Glutamatergic neuron (in vitro differentiated cells): ENCODE results near the gene GABRG3. TPM values are rescaled to one million over a fixed set of nuclear protein-coding genes. Genes with fewer than 3 reads are reported as not detected.

Experiments used
- DNase-seq: peaks from one replicate; pipeline ENCODE4 v3.0.0; 2022
- H3K27ac Mint-ChIP-seq: one replicate; pipeline ENCODE4 v1.8.0; 2020; ENCODE audit warnings: mild to moderate bottlenecking, mixed read lengths, inconsistent platforms; ENCODE audit not compliant: unreplicated experiment
- H3K27me3 Mint-ChIP-seq: one replicate; pipeline ENCODE4 v1.8.0; 2020; ENCODE audit warnings: mild to moderate bottlenecking, moderate library complexity, mixed read lengths, inconsistent platforms; ENCODE audit not compliant: unreplicated experiment
- H3K36me3 Mint-ChIP-seq: one replicate; pipeline ENCODE4 v1.8.0; 2020; ENCODE audit warnings: mild to moderate bottlenecking, mixed read lengths, inconsistent platforms; ENCODE audit not compliant: unreplicated experiment
- H3K4me1 Mint-ChIP-seq: one replicate; pipeline ENCODE4 v1.8.0; 2020; ENCODE audit warnings: mild to moderate bottlenecking, low read depth, mixed read lengths, inconsistent platforms; ENCODE audit not compliant: unreplicated experiment
- H3K4me3 Mint-ChIP-seq: one replicate; pipeline ENCODE4 v1.8.0; 2020; ENCODE audit warnings: mild to moderate bottlenecking, mixed read lengths, inconsistent platforms; ENCODE audit not compliant: unreplicated experiment
- H3K9me3 Mint-ChIP-seq: one replicate; pipeline ENCODE4 v1.8.0; 2020; ENCODE audit warnings: mild to moderate bottlenecking, moderate library complexity, mixed read lengths, inconsistent platforms; ENCODE audit not compliant: unreplicated experiment
- total RNA-seq: library from RNA; stranded (reverse); fragmentation: NEBNext Ultra II Directional; extraction: Animal tissue kit (Norgen Biotek cat#: 25700); gene quantifications from one replicate; pipeline ENCODE4 v1.2.1, GENCODE V29; 2021; ENCODE audit not compliant: unreplicated experiment
- TF ChIP-seq, protein P1 (sequence below): fragments of 200-600 bp; sonication (generic); IDR thresholded peaks from one replicate; pipeline ENCODE4 v1.5.0; 2021; ENCODE audit not compliant: partially characterized antibody, unreplicated experiment

Gene GABRG3
- total RNA-seq, 1 donor from 2014 or later = 1.3 TPM

DNA sequence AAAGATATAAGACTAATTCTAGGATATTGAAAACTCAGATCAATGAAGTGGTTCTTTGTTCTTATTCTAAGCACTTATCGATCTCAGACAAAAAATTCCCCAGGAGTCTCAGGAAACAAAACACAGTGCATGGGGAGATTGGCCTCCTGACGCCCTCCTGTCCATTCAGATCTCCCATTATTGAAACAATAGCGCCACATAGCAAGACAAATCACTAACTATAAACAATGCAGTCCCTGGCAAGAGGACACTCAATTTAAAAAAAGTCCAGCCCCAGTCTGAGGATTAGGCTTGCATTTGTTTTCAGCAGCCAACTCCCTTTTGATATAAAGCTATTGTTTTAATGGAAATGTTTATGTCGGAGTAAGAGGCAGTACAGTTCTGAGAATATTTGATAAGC lies 528.2 kb downstream of the GABRG3 start:
- no peaks in the 10 kb centered on the region for H3K27me3 Mint-ChIP-seq
- peaks cover 3% of the 10 kb centered on the region for H3K4me1 Mint-ChIP-seq
- H3K9me3 Mint-ChIP-seq = peaks cover 6% of the 10 kb centered on the region
- peaks cover 9% of the 10 kb centered on the region for H3K36me3 Mint-ChIP-seq
- no peak overlapping the region for H3K4me3 Mint-ChIP-seq
- DNase-seq = no peak
- H3K27ac Mint-ChIP-seq = no peak overlapping the region
- TF ChIP-seq, protein P1, sequence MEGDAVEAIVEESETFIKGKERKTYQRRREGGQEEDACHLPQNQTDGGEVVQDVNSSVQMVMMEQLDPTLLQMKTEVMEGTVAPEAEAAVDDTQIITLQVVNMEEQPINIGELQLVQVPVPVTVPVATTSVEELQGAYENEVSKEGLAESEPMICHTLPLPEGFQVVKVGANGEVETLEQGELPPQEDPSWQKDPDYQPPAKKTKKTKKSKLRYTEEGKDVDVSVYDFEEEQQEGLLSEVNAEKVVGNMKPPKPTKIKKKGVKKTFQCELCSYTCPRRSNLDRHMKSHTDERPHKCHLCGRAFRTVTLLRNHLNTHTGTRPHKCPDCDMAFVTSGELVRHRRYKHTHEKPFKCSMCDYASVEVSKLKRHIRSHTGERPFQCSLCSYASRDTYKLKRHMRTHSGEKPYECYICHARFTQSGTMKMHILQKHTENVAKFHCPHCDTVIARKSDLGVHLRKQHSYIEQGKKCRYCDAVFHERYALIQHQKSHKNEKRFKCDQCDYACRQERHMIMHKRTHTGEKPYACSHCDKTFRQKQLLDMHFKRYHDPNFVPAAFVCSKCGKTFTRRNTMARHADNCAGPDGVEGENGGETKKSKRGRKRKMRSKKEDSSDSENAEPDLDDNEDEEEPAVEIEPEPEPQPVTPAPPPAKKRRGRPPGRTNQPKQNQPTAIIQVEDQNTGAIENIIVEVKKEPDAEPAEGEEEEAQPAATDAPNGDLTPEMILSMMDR = no peak

DNA sequence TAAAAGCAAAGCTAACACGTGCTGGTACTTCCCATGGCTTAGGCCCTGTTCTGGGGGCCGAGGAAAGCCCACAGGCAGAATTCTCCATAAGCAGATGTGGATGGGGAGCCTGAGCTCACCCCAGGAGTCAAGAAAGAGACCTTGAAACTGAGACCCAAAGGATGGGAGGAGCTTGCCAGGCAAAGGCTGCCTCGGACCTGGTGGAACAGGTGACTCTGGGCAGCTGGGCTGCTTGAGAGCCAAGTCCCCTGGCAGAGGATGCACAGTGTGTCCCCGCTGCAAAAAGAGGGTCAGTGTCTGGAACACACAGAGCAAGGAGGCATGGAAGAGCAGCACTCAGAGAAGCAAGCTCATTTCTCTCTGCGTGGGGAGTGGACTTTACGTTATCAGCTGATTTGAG lies 528.7 kb downstream of the GABRG3 start:
- H3K4me1 Mint-ChIP-seq = peaks cover 3% of the 10 kb centered on the region
- TF ChIP-seq, protein P1 = no peak
- H3K27me3 Mint-ChIP-seq = no peaks in the 10 kb centered on the region
- H3K27ac Mint-ChIP-seq = no peak overlapping the region
- H3K4me3 Mint-ChIP-seq = no peak overlapping the region
- peaks cover 6% of the 10 kb centered on the region for H3K9me3 Mint-ChIP-seq
- no peak for DNase-seq
- H3K36me3 Mint-ChIP-seq = peaks cover 9% of the 10 kb centered on the region

DNA sequence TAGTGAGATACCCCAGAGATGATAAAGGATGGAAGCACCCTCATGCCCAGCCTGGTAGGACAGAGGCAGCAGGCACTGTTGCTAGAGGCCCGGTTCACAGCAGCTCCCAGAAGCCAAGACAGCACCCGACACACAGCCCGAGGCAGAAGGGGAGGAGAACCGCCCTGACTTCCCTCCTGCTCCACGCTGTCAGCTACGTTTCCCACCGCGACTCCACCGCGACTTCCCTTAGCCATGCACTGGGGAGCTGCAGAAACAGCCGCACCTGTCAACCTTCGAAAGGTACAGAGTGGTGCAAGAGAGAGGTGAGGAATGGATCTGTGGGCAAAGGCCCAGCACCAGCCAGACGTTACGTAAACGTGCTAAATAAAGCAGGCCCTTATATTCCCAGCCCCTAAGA lies 529.2 kb downstream of the GABRG3 start:
- H3K36me3 Mint-ChIP-seq = peaks cover 14% of the 10 kb centered on the region
- no peak for DNase-seq
- H3K4me3 Mint-ChIP-seq = no peak overlapping the region
- H3K27me3 Mint-ChIP-seq = no peaks in the 10 kb centered on the region
- TF ChIP-seq, protein P1 = no peak
- H3K4me1 Mint-ChIP-seq = peaks cover 3% of the 10 kb centered on the region
- H3K9me3 Mint-ChIP-seq = peaks cover 6% of the 10 kb centered on the region
- H3K27ac Mint-ChIP-seq = no peak overlapping the region

DNA sequence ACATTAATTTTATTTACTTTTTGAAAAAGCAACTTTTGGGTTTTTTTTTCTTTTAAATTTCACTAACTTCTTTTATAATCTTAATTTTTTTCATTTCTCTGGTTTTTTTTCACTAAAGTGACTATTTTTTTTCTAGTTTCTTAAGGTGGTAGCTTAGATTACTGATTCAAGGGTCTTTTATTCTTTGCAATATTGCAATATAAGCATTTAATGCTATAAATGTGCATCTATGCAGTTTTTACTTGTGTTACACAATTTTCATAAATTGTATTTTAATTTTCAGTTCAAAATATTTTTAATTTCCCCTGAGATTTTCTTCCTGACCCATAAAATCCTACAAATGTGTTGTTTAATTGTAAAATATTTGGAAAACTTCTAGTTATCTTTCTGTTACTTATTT lies 535.8 kb downstream of the GABRG3 start:
- Mint-ChIP-seq H3K9me3 (peaks cover 10% of the 10 kb centered on the region), H3K36me3 (peaks cover 22% of the 10 kb centered on the region), H3K27ac (no peak overlapping the region), H3K4me1 (peaks cover 3% of the 10 kb centered on the region), H3K4me3 (no peak overlapping the region), H3K27me3 (no peaks in the 10 kb centered on the region)
- TF ChIP-seq, protein P1 = no peak
- no peak for DNase-seq

DNA sequence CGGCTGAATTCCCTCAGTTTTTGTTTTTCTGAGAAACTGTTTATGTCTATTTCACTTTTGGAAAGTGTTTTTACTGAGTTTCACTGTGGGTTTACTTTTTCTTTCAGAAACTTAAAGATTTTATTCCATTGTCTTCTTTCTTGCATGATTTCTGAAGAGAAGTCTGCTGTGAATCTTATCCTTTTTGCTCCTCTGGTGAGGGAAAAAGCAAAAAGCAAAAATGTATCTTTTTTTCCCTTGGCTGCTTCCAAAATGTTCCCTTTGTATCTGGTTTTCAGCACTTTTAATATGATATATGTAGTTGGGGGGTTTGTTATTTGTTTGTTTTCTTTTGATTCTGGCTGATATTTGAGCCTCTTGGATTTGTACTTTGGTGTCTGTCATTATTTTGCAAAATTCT lies 538.0 kb downstream of the GABRG3 start:
- Mint-ChIP-seq H3K36me3 (peaks cover 21% of the 10 kb centered on the region), H3K9me3 (peaks cover 5% of the 10 kb centered on the region), H3K4me1 (no peaks in the 10 kb centered on the region), H3K27me3 (no peaks in the 10 kb centered on the region), H3K27ac (no peak overlapping the region), H3K4me3 (no peak overlapping the region)
- TF ChIP-seq, protein P1 = no peak
- DNase-seq = no peak
